PFSK-1 (cell line): ENCODE results near the gene NEMP1.
A peak's percentile ranks its signal among the peaks of the same experiment; 100 is the strongest.

Experiments used
- TAF1 ChIP-seq: IDR thresholded peaks from 2 replicates; pipeline ENCODE4 v1.6.1; 2012; ENCODE audit warnings: low read length, control low read depth, borderline replicate concordance; ENCODE audit not compliant: insufficient read depth
- TF ChIP-seq, protein P1 (sequence below), 2 experiments: IDR thresholded peaks; 2 replicates each; pipeline versions ENCODE4 v1.6.1 to v1.8.0; 2011 to 2012; ENCODE audit warnings: low read depth in 2 of 2, low read length in 2 of 2, control low read depth in 1 of 2, inconsistent platforms in 1 of 2, mild to moderate bottlenecking in 1 of 2, moderate library complexity in 1 of 2; ENCODE audit not compliant: insufficient read depth in 1 of 2

GRCh38 chr12:57086493-57087009 is 8.0 kb upstream of the NEMP1 start:
- TF ChIP-seq TAF1, result peak; percentile 11; the same call in 1 of the 2 replicates
- TF ChIP-seq, protein P1, sequence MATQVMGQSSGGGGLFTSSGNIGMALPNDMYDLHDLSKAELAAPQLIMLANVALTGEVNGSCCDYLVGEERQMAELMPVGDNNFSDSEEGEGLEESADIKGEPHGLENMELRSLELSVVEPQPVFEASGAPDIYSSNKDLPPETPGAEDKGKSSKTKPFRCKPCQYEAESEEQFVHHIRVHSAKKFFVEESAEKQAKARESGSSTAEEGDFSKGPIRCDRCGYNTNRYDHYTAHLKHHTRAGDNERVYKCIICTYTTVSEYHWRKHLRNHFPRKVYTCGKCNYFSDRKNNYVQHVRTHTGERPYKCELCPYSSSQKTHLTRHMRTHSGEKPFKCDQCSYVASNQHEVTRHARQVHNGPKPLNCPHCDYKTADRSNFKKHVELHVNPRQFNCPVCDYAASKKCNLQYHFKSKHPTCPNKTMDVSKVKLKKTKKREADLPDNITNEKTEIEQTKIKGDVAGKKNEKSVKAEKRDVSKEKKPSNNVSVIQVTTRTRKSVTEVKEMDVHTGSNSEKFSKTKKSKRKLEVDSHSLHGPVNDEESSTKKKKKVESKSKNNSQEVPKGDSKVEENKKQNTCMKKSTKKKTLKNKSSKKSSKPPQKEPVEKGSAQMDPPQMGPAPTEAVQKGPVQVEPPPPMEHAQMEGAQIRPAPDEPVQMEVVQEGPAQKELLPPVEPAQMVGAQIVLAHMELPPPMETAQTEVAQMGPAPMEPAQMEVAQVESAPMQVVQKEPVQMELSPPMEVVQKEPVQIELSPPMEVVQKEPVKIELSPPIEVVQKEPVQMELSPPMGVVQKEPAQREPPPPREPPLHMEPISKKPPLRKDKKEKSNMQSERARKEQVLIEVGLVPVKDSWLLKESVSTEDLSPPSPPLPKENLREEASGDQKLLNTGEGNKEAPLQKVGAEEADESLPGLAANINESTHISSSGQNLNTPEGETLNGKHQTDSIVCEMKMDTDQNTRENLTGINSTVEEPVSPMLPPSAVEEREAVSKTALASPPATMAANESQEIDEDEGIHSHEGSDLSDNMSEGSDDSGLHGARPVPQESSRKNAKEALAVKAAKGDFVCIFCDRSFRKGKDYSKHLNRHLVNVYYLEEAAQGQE (IDR thresholded peaks at IDR 0.05; ENCODE audit: insufficient read depth in 1 of 2, low read depth in 2 of 2, low read length in 2 of 2), result no peak
